Transverse colon (tissue), 4 donors: Measurements from ENCODE around the gene NLGN3. TPM values are rescaled to one million over a fixed set of nuclear protein-coding genes. Genes with fewer than 3 reads are reported as not detected.

Source experiments
- DNase-seq: peaks from one replicate; pipeline ENCODE4 v3.0.0-alpha.2; 2019
- H3K27ac ChIP-seq, 4 donors: fragments of 200-600 bp; sonication (generic); 2 replicates each; pipeline ENCODE4 v1.5.1; 2016 to 2018; ENCODE audit warnings: inconsistent platforms in 4 of 4
- H3K27me3 ChIP-seq: fragments of 200-600 bp; sonication (generic); 2 replicates; pipeline ENCODE4 v1.5.1; 2017; ENCODE audit warnings: inconsistent platforms
- H3K36me3 ChIP-seq, 4 donors: fragments of 200-600 bp; sonication (generic); 2 replicates each; pipeline ENCODE4 v1.5.1; 2017 to 2019; ENCODE audit warnings: inconsistent platforms in 4 of 4
- H3K4me1 ChIP-seq, 4 donors: fragments of 200-600 bp; sonication (generic); 2 replicates each; pipeline ENCODE4 v1.5.1; 2017 to 2020; ENCODE audit warnings: inconsistent platforms in 4 of 4
- H3K4me3 ChIP-seq, 4 donors: fragments of 200-600 bp; sonication (generic); 1 replicate in 1 of 4; 2 replicates in 3 of 4; pipeline versions ENCODE4 v1.5.1 to v1.6.1; 2017 to 2019; ENCODE audit warnings: inconsistent platforms in 4 of 4
- H3K9me3 ChIP-seq, 2 donors: fragments of 200-600 bp; sonication (generic); 2 replicates each; pipeline ENCODE4 v1.5.1; 2017 to 2019; ENCODE audit warnings: inconsistent platforms in 2 of 2
- CTCF ChIP-seq, 5 experiments: fragments of 200-600 bp in 3 of 5; fragments of 450-650 bp in 2 of 5; sonication (generic) in 3 of 5; IDR thresholded peaks; 1 replicate in 2 of 5; 2 replicates in 3 of 5; pipeline ENCODE4 v1.5.1; 2016 to 2017; ENCODE audit warnings: antibody characterized with exemption in 5 of 5, inconsistent platforms in 3 of 5, mild to moderate bottlenecking in 2 of 5, moderate library complexity in 1 of 5
- EP300 ChIP-seq: sonication (generic); formaldehyde crosslinking; IDR thresholded peaks from one replicate; pipeline ENCODE4 v1.6.1; 2017; ENCODE audit warnings: antibody characterized with exemption, low read depth
- POLR2A ChIP-seq: fragments of 450-650 bp; IDR thresholded peaks from one replicate; pipeline ENCODE4 v1.6.1; 2016; ENCODE audit warnings: antibody characterized with exemption, mild to moderate bottlenecking, moderate library complexity
- POLR2AphosphoS5 ChIP-seq, 3 donors: sonication (generic); formaldehyde crosslinking; IDR thresholded peaks; one replicate each; pipeline ENCODE4 v1.6.1; 2016; ENCODE audit warnings: antibody characterized with exemption in 3 of 3
- WGBS, 2 donors: methylation state at CpG; one replicate each; pipeline ENCODE4 v1.1.5; 2018; ENCODE audit warnings: low coverage in 1 of 2; 5-methylcytosine and 5-hydroxymethylcytosine counted together
- in situ Hi-C, 4 donors: fragments of 200-750 bp; cut with MboI; loops; one replicate each; pipeline versions ENCODE4 v1.15.0 to v1.15.1; 2017; ENCODE audit warnings: low sequenced_read_pairs in 3 of 4, low pct_ligation_motif_present in 1 of 4, low pct_unique_long_range_greater_than_20kb in 1 of 4
- intact Hi-C: fragments of 100-400 bp; cut with DNase I; formaldehyde crosslinking; loops from one replicate; pipeline ENCODE4 v1.15.1; 2023; ENCODE audit warnings: low total_unique reads
- total RNA-seq, 4 donors: library from RNA; depleted of rRNA; stranded (reverse); fragments of >200 nt; gene quantifications; one replicate each; pipeline ENCODE4 v1.1.0, GENCODE V29; 2016

NLGN3 gene
- total RNA-seq, 4 donors from 2014 or later, result 0.40 to 1.1 (median 0.64) TPM; not detected in 1

GRCh38 chrX:71098302-71098701, 46.3 kb upstream of the NLGN3 start:
- WGBS, 2 donors, result 13% methylated on average over 2 of the region's 2 CpGs; no CpG with 5 or more reads in 1 of the 2 donors
- Histone ChIP-seq H3K36me3 (no peaks in the 10 kb centered on the region), H3K27me3 (no peaks in the 10 kb centered on the region), H3K9me3 (no peaks in the 10 kb centered on the region), H3K27ac (no peak overlapping the region), H3K4me3 (no peak overlapping the region), H3K4me1 (peaks cover 7 to 23% (median 12%) of the 10 kb centered on the region in 4 donors)
- in situ Hi-C loops, result loop anchor here in 1 of 4 donors (25.0 kb wide), 1 partner anchor 89 kb away; no protein-coding TSS in a partner anchor
- intact Hi-C loops, result no loop called here
- DNase-seq, result peak; percentile 72
- TF ChIP-seq EP300, result no peak
- TF ChIP-seq CTCF (IDR thresholded peaks at IDR 0.05), result peak; percentile 34 to 50 (median 41)

DNA sequence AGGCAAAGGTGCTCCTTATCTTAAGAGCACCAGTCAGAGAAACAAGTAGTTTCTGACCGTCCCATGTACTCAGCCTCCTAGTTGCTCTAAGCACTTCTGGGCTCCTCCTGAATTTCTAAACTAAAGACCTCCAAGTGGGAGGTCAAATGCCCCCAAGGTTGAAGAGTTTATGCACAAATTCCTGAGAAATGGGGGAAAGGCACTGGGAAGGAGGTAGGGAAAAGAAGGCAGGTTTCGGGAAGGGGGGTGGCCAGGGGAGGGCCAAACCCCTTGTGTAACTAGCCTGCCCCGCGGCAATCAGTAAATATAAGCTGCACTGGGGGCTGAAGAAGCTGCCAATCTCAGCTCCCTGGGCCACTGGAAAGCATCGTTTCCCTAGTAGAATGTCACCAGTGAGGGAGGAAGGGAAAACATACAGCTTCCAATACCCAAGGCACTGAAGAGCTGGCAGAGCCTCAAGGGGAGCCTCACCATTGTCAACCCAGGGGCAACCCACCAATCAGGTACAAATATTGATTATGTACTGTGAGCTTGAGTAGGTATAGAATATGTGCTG, 45.6 kb upstream of the NLGN3 start:
- no peak for DNase-seq
- TF ChIP-seq POLR2AphosphoS5 (IDR thresholded peaks at IDR 0.05), result no peak
- no peak for TF ChIP-seq EP300
- TF ChIP-seq POLR2A, result no peak
- TF ChIP-seq CTCF (IDR thresholded peaks at IDR 0.05), result no peak
- Histone ChIP-seq H3K27me3 (no peaks in the 10 kb centered on the region), H3K27ac (no peak overlapping the region), H3K4me1 (peaks cover 14 to 27% (median 18%) of the 10 kb centered on the region in 4 donors), H3K36me3 (no peaks in the 10 kb centered on the region), H3K4me3 (no peak overlapping the region), H3K9me3 (no peaks in the 10 kb centered on the region)
- in situ Hi-C loops, result loop anchor here in 1 of 4 donors (25.0 kb wide), 1 partner anchor 88 kb away; no protein-coding TSS in a partner anchor
- 69% methylated on average over 5 of the region's 5 CpGs; no CpG with 5 or more reads in 1 of the 2 donors for WGBS, 2 donors
- intact Hi-C loops, result no loop called here

DNA sequence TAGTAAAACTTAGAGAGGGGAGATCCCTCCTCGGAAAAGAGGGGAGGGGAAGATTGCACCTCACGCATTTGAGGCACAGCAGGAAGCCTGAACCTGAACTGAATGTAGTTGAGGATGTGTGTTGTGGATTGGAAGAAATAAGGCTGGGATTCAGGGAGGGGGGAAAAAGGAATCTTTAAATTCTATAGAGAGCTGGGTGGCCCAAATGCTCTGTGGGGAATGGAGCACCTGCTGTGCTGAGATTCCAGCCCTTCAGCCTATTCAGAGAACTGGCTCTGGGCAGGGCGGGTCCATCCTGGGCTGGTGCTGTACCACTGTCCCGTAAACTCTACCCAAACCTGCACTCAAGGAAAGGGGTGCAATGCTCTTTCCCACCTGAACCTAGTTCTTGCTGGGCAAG, 44.9 kb upstream of the NLGN3 start:
- H3K36me3 ChIP-seq, result no peaks in the 10 kb centered on the region
- H3K9me3 ChIP-seq, result no peaks in the 10 kb centered on the region
- H3K27me3 ChIP-seq, result no peaks in the 10 kb centered on the region
- no peak overlapping the region for H3K4me3 ChIP-seq
- 66% methylated on average over 4 of the region's 4 CpGs; no CpG with 5 or more reads in 1 of the 2 donors for WGBS, 2 donors
- in situ Hi-C loops, result loop anchor here in 1 of 4 donors (25.0 kb wide), 1 partner anchor 88 kb away; no protein-coding TSS in a partner anchor
- H3K27ac ChIP-seq, result no peak overlapping the region
- intact Hi-C loops, result no loop called here
- H3K4me1 ChIP-seq, result peaks cover 15 to 29% (median 19%) of the 10 kb centered on the region in 4 donors
- TF ChIP-seq POLR2A (no peak), EP300 (no peak), POLR2AphosphoS5 (IDR thresholded peaks at IDR 0.05) (no peak), CTCF (IDR thresholded peaks at IDR 0.05) (no peak)
- DNase-seq, result no peak

- Histone ChIP-seq H3K4me3 (no peak overlapping the region), H3K9me3 (no peaks in the 10 kb centered on the region), H3K27me3 (no peaks in the 10 kb centered on the region), H3K4me1 (peaks cover 11 to 23% (median 19%) of the 10 kb centered on the region in 4 donors), H3K27ac (no peak overlapping the region), H3K36me3 (no peaks in the 10 kb centered on the region)
- intact Hi-C loops, result no loop called here
- in situ Hi-C loops, result no loop called here
- DNase-seq, result no peak
- 80% methylated on average over 31 of the region's 31 CpGs; no CpG with 5 or more reads in 1 of the 2 donors for WGBS, 2 donors
- TF ChIP-seq CTCF (IDR thresholded peaks at IDR 0.05) (no peak), POLR2AphosphoS5 (IDR thresholded peaks at IDR 0.05) (no peak)
These were observed 43.8 kb upstream of the NLGN3 start for GRCh38 chrX:71100581-71101505.
